ENCODE measurements around the gene AR.
"Not testable (repeated sequence)": the region's sequence is repeated elsewhere in the genome, so short reads cannot be mapped to it uniquely, and the experiment has no call there.

Gene AR

GRCh38 chrX:67648361-67648760 is 104.5 kb downstream of the AR start:
- DNase-seq = no peak

DNA sequence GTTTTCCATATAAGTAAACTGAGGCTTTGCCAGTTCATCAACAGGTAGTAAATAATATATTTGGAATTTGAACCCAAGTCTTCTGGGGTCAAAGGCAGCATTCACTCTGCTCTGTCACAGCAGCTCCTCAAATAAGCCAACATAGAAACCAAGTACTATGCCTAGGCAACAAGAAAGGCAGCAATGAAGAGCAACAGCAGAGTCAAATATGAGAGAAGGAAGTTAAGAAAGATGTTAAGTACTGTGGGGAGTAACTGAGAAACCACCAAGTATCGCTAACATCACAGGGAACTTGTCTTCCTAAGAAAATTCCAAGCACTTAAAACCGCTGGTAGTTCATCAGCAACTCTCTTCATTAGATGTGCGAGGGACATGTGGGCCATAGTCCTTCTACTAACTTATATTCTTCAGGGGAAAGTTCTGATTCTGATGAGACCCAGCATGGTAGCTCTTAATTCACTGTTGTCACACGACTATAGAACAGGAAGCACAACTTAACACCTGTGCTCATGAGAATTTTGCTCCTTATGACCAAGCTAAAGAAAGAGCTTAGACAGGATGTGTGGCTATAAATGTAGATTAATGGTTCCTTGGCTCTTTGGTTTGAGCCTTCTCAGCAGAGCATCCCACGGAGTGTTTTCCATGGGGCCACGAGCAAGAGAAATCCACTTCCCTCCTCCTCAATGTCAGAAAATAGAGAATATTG is 107.8 kb downstream of the AR start:
- no peak for DNase-seq

- DNase-seq = no peak
Observed at GRCh38 chrX:67652543-67652942, 108.7 kb downstream of the AR start.

GRCh38 chrX:67654301-67654700 is 110.5 kb downstream of the AR start:
- DNase-seq = no peak

DNA sequence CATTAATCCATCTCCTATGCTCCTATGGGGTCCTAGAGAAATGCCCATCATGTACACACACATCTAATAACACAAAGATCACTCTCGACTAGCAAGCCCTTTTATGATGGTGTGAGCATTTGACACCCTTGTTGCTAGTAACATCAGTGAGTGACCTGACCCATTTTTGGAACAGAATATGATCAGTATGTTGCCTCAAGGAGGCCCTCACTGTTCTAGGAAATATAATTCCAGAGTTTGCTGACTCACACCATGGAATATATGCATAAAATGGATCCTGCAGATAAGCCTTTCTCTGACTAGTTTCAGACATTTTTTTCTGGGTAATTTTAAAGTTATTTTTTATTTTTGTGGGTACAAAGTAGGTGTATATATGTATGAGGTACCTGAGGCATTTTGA is 121.8 kb downstream of the AR start:
- no peak for DNase-seq

- DNase-seq = not testable (repeated sequence)
Observed at GRCh38 chrX:67670717-67671116, 126.9 kb downstream of the AR start.

GRCh38 chrX:67673741-67674274 is 130.0 kb downstream of the AR start:
- DNase-seq = no peak

DNA sequence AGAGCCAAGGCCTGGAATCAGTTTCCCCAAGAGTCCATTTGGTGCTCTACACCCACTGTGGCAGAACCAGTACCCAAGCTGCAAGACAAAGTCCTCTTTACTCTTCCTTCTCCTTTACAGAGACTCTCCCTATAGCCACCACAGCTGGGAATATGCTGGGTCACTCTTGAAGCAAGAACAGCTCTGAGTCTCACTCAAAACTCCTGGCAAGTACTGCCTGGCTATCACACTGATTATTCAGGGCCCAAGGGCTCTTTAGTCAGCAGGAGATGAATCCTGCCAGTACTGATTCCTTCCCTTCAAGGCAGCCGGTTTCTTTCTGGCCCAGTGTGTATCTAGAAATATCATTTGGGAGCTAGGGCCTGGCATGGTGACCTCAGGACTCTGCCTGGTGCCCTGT is 130.9 kb downstream of the AR start:
- DNase-seq = no peak

GRCh38 chrX:67684136-67684535 is 140.3 kb downstream of the AR start:
- no peak for DNase-seq

GRCh38 chrX:67692246-67692645 is 148.4 kb downstream of the AR start:
- DNase-seq = no peak

- DNase-seq = no peak
Observed at GRCh38 chrX:67693928-67694327, 150.1 kb downstream of the AR start.

DNA sequence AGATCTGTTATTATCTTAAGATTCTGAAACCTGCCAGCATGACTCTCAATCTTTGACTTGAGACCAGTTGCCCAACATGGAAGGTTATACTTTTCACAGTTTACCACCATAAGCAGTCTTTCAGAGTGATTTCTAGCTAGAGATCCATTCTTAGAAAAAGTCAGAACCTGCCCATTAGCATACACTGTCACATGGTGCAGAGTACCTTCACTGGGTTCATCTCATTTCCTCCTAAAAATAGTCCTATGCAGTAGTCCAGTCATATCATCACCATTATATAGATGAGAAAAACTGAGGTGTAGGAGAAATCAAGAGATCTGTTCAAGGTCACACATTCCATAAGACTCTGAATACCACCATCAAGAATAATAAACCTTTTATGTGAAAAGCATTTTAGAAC is 153.6 kb downstream of the AR start:
- DNase-seq = no peak

DNA sequence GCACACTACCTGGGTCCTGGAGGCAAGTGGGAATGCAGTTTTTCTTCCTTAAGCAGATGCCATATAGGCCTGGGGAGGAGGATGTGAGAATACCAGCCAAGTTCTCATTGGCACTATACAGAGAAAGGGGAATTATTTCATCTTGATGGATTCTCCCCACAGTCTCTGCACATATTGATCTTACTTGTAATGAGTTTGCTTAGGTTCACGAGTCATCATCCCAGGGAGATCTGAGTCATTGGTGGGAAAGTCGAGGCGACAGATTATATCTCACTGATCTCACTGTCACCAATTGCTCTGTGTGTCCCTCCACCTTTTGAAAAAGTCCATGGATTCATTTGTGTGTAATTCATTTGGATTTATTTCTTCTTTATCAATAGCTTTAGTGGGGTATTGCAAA is 156.8 kb downstream of the AR start:
- no peak for DNase-seq

DNA sequence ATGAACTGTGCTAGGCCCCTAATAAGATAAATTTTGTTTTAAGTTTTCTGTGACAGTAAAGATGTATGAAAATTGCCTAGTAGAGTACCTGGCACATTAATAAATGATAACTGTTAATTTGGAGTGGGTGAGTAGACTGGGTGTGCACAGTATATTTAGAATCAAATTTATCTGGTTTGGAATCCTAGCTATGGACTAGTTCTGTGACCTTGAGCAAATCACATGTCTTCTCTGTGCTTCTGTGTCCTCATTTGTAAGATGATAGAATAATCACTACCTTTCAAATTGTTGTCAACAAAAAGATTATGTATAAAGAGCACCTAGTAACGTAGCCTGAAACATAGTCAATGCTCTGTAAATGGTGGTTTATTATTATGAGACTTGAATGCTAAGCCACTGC is 170.2 kb downstream of the AR start:
- DNase-seq = no peak

- DNase-seq = no peak
Observed at GRCh38 chrX:67717571-67717970, 173.8 kb downstream of the AR start.

- DNase-seq = no peak
Observed at GRCh38 chrX:67718926-67719325, 175.1 kb downstream of the AR start.

DNA sequence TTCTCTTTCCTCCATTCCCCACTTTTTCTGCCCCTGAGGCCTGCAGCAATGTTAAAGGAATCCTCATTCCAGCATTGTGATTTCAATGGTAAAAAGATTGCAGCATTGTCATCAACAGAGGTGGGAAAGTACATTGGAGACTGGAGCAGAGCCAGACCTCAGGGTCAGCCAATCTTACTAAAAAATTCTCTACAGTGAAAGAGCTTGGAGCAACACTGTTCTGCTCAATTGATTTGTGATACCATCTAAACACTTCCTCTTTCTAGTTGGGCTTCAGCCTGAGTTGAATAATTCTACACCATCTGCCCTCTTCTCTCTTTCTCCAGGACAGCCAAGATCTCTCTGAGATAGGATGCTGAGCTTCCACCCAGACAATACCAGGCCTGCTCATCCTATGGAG is 176.5 kb downstream of the AR start:
- DNase-seq = no peak

DNA sequence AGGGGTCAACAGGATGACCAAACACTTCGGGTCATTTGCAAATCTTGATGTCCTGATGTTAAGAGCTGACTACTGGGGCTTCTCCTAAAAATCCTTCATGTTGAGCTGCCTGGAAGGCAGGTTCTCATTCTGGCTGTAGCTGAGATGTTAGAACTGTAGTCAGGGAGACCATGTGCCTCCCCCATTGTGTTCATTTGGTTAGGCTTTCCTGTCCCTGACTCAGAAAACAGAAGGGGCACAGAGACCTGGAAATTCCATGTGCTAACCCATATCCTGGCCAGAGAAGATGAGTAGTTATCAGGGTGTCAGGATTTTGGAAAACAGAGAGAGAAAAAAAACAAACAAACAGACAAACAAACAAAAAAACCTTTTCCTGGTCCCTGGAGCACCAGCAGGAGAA is 177.5 kb downstream of the AR start:
- DNase-seq = no peak

- no peak for DNase-seq
Observed at GRCh38 chrX:67723580-67724351, 179.9 kb downstream of the AR start.

DNA sequence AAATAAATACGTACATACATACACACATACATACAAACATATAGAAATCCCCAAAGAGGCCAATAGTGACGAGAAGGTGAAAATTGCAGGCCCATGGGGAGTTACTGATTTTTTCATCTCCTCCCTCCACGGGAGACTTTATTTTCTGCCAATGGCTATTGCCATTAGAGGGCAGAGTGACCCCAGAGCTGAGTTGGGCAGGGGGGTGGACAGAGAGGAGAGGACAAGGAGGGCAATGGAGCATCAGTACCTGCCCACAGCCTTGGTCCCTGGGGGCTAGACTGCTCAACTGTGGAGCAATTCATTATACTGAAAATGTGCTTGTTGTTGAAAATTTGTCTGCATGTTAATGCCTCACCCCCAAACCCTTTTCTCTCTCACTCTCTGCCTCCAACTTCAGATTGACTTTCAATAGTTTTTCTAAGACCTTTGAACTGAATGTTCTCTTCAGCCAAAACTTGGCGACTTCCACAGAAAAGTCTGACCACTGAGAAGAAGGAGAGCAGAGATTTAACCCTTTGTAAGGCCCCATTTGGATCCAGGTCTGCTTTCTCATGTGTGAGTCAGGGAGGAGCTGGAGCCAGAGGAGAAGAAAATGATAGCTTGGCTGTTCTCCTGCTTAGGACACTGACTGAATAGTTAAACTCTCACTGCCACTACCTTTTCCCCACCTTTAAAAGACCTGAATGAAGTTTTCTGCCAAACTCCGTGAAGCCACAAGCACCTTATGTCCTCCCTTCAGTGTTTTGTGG is 180.7 kb downstream of the AR start:
- DNase-seq = no peak

- DNase-seq = no peak
Observed at GRCh38 chrX:67725471-67725870, 181.7 kb downstream of the AR start.

DNA sequence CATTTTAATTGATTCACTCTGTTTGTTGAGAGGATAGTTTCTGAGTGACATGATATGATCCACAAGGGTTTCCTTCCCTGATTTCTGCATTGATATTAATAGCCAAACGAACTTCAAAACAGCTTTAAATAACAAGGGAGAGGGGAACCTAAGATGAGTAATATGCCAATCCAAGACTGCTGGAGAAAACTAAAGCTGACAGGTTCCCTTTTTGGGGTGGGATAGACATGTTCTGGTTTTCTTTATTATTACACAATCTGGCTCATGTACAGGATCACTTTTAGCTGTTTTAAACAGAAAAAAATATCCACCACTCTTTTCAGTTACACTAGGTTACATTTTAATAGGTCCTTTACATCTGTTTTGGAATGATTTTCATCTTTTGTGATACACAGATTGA is 182.2 kb downstream of the AR start:
- no peak for DNase-seq

DNA sequence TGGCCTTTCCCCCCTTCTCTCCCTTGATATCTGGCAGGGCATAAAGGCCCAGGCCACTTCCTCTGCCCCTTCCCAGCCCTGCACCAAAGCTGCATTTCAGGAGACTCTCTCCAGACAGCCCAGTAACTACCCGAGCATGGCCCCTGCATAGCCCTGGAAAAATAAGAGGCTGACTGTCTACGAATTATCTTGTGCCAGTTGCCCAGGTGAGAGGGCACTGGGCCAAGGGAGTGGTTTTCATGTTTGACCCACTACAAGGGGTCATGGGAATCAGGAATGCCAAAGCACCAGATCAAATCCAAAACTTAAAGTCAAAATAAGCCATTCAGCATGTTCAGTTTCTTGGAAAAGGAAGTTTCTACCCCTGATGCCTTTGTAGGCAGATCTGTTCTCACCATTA is 183.8 kb downstream of the AR start:
- no peak for DNase-seq

DNA sequence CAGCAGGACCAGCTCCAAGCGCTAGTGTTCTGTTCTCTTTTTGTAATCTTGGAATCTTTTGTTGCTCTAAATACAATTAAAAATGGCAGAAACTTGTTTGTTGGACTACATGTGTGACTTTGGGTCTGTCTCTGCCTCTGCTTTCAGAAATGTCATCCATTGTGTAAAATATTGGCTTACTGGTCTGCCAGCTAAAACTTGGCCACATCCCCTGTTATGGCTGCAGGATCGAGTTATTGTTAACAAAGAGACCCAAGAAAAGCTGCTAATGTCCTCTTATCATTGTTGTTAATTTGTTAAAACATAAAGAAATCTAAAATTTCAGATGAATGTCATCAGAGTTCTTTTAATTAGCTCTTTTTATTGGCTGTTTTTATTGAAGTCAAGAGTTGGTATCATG is 186.5 kb downstream of the AR start:
- no peak for DNase-seq
